Measurements from ENCODE around the gene AKR7A3.
"Not testable (repeated sequence)": the region's sequence is repeated elsewhere in the genome, so short reads cannot be mapped to it uniquely, and the experiment has no call there.

AKR7A3 gene

DNA sequence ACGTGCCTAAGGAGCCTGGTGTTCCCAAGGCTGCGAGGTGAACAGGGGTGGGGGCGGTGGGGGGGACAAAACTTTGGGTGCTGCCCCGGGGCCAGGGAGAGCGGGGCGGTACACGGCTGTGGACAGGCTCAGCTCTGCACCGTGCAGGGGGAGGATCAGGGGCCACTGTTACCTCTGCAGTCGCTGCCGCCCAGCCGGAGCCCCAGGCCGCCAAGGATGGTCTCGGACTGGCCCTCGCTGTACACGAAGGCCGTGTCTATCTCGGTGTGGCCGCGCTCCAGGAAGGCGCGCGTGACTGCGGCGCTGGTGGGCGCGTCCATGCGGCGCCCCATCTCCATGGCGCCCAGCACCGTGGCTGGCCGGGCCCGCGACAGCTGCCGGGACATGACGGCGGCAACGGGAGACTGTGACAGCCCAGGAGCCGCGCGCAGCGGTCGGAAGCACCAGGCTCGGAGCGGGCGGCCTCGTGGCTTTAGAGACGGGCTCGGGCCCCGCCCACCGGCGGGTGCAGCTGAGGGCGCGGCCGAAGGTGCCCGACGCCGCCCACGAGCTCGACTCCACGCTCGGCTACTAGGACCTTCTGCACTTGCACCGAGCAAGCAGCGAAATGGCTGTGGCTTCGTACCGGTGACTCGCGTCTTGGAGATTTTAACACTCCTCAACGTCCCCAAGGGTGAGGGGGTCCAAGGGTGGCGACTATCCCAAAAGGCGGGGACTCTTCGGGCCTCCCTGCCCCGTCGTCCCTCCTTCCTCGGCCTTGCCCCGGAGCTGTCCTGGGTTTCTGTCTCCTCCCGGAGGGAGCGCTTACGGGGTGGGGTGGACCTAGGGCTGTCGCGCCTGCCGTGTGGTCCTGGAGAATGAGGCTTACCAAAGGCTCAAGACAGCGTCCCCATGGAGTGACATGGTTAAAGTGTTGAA, at the start of gene AKR7A3:
TSS of gene AKR7A3 (minus strand) at position 447 of the 918 bp plus-strand sequence. CDS start at position 386, 61 bp downstream.
- H3K27me3 ChIP-seq (ENCODE audit: insufficient read depth, low read length); H3K9me3 ChIP-seq (ENCODE audit: low read length); H3K4me3 ChIP-seq (ENCODE audit: low read length); H3K4me1 ChIP-seq (ENCODE audit: insufficient read depth, low read length); H2AFZ ChIP-seq (ENCODE audit: low read depth, low read length); H3K36me3 ChIP-seq (ENCODE audit: insufficient read depth, low read length): not testable (repeated sequence)

DNA sequence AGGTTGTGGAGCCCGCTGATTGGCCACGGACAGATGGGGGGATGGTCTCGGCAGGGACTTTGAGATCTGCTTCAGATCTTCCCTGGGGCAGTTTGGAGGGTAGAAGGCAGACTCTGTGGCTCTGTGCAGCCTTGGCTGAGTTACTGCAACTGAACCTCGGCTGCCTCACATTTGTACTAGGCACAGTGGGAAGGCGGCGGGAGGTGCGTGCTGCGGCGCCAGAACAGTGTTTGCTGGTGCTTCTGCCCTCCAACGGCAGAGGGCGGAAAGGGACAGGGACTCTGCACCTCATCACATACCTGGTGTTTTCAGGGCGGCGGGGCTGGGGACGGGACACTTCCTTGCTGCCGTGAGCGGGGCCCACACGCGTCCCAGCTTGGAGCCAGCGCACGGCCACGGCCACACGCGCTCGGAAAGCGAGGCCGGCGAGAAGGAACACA, 49.8 kb upstream of the AKR7A3 start:
- Histone ChIP-seq H3K27me3 (ENCODE audit: insufficient read depth, low read length) (no peaks in the 10 kb centered on the region), H2AFZ (ENCODE audit: low read depth, low read length) (no peak overlapping the region), H3K4me3 (ENCODE audit: low read length) (no peak overlapping the region), H3K36me3 (ENCODE audit: insufficient read depth, low read length) (peaks cover 19% of the 10 kb centered on the region), H3K4me1 (ENCODE audit: insufficient read depth, low read length) (no peaks in the 10 kb centered on the region), H3K9me3 (ENCODE audit: low read length) (no peaks in the 10 kb centered on the region)

DNA sequence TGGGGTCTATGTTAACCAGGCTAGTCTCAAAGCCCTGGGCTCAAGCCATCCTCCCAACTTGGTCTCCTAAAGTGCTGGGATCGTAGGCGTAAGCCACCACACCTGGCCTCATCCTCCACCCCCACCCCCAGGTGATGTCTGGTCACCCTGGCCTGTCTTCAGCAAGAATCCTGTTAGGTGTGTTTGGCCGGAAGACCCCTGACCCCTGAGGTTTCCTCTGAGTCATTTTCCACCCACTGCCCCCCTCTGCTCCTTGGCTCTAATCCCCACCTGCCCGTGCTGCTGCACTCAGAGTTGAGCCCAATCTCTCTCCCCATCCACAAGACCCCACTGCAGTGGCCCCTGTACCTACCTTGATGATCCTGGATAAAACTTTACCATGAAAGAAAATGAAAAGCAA, 48.7 kb upstream of the AKR7A3 start:
- Histone ChIP-seq H3K36me3 (ENCODE audit: insufficient read depth, low read length) (peaks cover 15% of the 10 kb centered on the region), H3K9me3 (ENCODE audit: low read length) (no peaks in the 10 kb centered on the region), H3K4me1 (ENCODE audit: insufficient read depth, low read length) (no peaks in the 10 kb centered on the region), H3K27me3 (ENCODE audit: insufficient read depth, low read length) (no peaks in the 10 kb centered on the region), H2AFZ (ENCODE audit: low read depth, low read length) (no peak overlapping the region), H3K4me3 (ENCODE audit: low read length) (no peak overlapping the region)

DNA sequence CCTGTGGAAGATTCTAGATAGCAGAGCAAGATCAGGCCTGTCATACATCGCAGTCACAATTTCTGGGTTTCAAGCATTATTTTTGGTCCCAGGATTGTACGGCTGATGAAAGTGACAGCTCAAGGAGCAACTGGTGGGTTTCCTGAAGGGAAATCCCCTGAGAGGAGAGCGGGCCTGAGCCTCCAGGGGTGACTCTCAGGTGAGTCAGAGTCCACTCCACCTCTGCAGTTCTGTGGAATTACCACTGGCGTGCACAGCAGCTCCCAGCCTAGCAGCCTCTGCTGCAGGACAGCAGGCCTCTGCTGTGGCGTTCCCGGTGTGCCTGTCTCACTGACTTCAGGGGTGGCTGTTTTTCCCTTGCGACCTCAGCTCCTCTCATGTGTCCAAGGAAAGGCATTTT, 48.0 kb upstream of the AKR7A3 start:
- Histone ChIP-seq H3K36me3 (ENCODE audit: insufficient read depth, low read length) (peaks cover 16% of the 10 kb centered on the region), H3K4me1 (ENCODE audit: insufficient read depth, low read length) (no peaks in the 10 kb centered on the region), H3K4me3 (ENCODE audit: low read length) (no peak overlapping the region), H3K9me3 (ENCODE audit: low read length) (no peaks in the 10 kb centered on the region), H3K27me3 (ENCODE audit: insufficient read depth, low read length) (no peaks in the 10 kb centered on the region), H2AFZ (ENCODE audit: low read depth, low read length) (no peak overlapping the region)

DNA sequence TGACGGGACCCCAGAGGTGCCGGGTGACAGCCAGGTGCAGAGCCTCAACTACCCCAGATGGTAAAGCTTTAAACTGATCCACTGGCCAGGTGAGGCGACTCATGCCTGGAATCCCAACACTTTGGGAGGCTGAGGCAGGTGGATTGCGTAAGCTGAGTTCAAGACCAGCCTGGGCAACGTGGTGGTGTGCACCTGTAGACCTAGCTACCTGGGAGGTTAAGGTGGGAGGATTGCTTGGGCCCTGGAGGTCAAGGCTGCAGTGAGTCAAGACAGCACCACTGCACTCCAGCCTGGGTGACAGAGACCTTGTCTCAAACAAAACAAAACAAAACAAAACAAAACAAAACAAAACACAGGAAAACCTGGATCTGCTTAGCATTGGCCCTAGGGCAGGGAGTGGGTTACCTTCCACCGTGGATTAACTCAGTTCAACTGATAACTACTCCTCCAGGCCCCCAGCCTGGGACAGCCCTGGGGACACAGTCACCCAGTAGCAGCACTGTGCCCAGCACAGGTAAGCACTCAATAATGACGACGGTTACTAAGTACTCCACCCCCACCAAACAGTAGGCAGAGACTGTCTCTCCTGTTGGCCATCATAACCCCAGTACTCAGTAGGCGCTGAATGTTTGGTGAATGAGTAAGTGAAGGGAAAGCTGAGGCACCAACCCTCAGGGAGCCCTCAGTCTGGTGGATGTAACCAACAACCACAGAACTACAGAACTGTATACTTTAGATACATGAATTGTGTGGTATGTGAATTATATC, 45.2 kb upstream of the AKR7A3 start:
- Histone ChIP-seq H3K36me3 (ENCODE audit: insufficient read depth, low read length) (peaks cover 11% of the 10 kb centered on the region), H2AFZ (ENCODE audit: low read depth, low read length) (no peak overlapping the region), H3K4me1 (ENCODE audit: insufficient read depth, low read length) (no peaks in the 10 kb centered on the region), H3K4me3 (ENCODE audit: low read length) (no peak overlapping the region), H3K9me3 (ENCODE audit: low read length) (no peaks in the 10 kb centered on the region), H3K27me3 (ENCODE audit: insufficient read depth, low read length) (no peaks in the 10 kb centered on the region)

DNA sequence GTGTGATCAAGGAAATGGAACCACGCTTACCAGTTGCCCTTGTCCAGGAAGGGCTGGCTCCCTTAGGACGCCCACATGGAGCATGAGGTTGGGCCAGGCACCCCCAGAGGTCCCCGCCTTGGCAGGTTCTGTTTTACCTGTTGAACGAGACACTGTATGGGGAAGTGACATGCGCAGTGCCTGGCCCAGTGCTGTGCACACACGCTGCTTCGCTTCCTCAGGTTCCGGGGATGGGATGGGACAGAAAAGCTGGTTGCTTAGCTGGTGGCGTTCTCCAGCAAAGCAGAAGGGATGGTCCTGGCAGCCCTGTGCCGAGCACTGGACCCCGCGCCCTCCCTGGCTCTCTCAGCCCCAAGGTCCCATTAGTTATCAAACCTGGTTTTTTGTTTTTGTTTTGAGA, 44.3 kb upstream of the AKR7A3 start:
- Histone ChIP-seq H3K36me3 (ENCODE audit: insufficient read depth, low read length) (peaks cover 13% of the 10 kb centered on the region), H3K9me3 (ENCODE audit: low read length) (no peaks in the 10 kb centered on the region), H3K4me3 (ENCODE audit: low read length) (no peak overlapping the region), H2AFZ (ENCODE audit: low read depth, low read length) (no peak overlapping the region), H3K4me1 (ENCODE audit: insufficient read depth, low read length) (no peaks in the 10 kb centered on the region), H3K27me3 (ENCODE audit: insufficient read depth, low read length) (no peaks in the 10 kb centered on the region)

DNA sequence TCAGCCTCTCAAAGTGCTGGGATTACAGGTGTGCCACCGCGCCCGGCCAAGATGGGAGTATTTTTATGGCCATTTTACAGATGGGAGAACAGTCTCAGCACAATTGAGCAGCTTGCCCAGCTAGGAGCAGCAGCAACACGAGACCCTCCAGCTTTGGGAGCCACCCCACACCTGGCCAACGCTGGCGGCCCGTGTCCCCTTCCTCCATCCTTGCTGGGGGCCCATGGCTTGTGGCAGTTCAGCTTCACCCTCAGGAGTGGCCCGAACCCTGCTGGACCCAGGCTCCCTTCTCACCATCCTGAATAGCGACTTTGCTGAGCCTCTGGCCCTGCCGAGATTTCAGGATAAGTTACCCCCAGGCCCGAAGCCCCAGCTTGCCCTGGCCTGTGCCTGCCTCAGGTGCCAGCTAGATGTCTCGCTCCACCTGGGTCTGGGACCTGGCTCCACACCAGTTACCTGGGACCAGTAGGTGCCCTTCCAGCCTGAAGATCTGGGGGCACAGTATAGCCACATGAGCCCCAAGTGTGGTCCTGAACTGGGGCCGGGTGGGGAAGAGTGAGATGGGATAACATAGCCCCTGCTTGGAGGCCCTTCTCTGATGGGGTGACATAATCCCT, 42.8 kb upstream of the AKR7A3 start:
- no peaks in the 10 kb centered on the region for H3K4me1 ChIP-seq (ENCODE audit: insufficient read depth, low read length)
- H3K27me3 ChIP-seq (ENCODE audit: insufficient read depth, low read length) = no peaks in the 10 kb centered on the region
- H2AFZ ChIP-seq (ENCODE audit: low read depth, low read length) = no peak overlapping the region
- no peaks in the 10 kb centered on the region for H3K9me3 ChIP-seq (ENCODE audit: low read length)
- no peak overlapping the region for H3K4me3 ChIP-seq (ENCODE audit: low read length)
- peaks cover 26% of the 10 kb centered on the region for H3K36me3 ChIP-seq (ENCODE audit: insufficient read depth, low read length)

DNA sequence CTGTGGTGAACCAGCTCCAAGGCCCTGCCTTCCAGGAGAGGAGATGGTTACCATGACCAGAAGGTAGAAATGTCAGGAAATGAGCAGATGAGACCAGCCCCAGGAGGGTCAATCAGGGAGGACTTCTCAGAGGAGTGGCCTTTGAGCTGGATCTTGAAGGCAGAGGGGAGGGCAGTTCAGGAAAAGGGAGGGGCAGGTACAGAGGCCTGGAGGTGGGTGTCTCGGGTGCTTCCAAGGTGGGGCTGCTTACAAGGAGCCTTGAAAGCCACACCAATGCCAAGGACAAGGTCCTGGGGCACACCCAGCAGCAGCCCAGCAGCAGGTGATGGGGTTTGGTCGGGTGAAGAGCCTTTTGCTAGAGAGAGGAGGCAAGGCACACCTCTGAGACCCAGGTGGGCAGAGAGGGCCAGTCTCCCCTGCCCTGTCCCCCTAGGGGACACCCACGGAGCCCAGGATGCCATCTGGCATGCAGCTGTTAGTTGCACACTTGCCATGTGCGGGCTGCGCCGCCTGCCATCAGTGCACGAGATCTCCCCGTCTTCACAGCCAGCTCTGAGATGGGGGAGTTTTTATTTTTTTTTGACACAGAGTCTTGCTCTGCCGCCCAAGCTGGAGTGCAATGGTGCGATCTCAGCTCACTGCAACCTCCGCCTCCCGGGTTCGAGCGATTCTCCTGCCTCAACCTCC, 42.0 kb upstream of the AKR7A3 start:
- Histone ChIP-seq H3K4me3 (ENCODE audit: low read length) (no peak overlapping the region), H3K4me1 (ENCODE audit: insufficient read depth, low read length) (no peaks in the 10 kb centered on the region), H3K9me3 (ENCODE audit: low read length) (no peaks in the 10 kb centered on the region), H3K36me3 (ENCODE audit: insufficient read depth, low read length) (peaks cover 34% of the 10 kb centered on the region), H2AFZ (ENCODE audit: low read depth, low read length) (no peak overlapping the region), H3K27me3 (ENCODE audit: insufficient read depth, low read length) (no peaks in the 10 kb centered on the region)

DNA sequence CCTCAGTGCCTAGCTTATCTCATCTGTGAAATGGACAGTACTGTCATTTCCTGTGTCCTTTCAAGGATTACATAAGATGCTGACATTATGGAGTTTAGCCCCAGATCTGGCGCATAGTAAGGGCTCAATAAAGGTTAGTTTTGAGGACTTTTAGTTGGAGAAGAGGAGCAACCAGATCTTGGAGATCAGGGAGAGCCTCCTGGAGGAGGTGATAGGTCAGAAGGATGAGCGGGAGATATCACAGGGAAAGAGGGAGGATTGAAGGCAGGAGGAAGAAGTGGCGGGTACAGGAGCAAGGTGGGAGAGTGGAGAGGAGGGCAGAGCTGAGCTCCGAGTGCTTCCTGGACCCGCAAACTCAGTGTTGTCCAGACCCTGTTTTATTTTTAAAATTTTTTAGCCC, 41.0 kb upstream of the AKR7A3 start:
- H3K36me3 ChIP-seq (ENCODE audit: insufficient read depth, low read length) = peaks cover 38% of the 10 kb centered on the region
- no peaks in the 10 kb centered on the region for H3K9me3 ChIP-seq (ENCODE audit: low read length)
- H3K27me3 ChIP-seq (ENCODE audit: insufficient read depth, low read length) = no peaks in the 10 kb centered on the region
- H3K4me3 ChIP-seq (ENCODE audit: low read length) = no peak overlapping the region
- H2AFZ ChIP-seq (ENCODE audit: low read depth, low read length) = no peak overlapping the region
- H3K4me1 ChIP-seq (ENCODE audit: insufficient read depth, low read length) = no peaks in the 10 kb centered on the region

DNA sequence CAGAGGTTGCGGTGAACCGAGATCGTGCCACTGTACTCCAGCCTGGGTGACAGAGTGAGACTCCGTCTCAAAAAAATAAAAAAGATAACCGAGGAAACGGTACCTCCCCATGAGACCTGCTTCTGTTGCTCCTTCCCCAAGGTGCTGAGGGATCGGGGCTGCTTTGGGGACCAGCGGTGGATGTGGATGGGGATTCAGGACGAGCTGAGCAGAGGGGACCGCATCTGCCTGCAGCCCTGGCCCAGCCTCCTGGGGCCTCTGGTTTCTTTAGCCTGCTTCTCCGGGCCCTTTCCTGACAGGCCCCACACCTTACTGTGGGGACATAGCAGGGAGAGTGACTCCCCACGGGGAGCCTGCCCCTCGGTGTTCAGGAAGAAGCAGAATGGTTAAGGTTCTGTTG, 40.6 kb upstream of the AKR7A3 start:
- Histone ChIP-seq H3K27me3 (ENCODE audit: insufficient read depth, low read length) (no peaks in the 10 kb centered on the region), H3K9me3 (ENCODE audit: low read length) (no peaks in the 10 kb centered on the region), H3K4me3 (ENCODE audit: low read length) (no peak overlapping the region), H3K4me1 (ENCODE audit: insufficient read depth, low read length) (no peaks in the 10 kb centered on the region), H3K36me3 (ENCODE audit: insufficient read depth, low read length) (peaks cover 42% of the 10 kb centered on the region), H2AFZ (ENCODE audit: low read depth, low read length) (no peak overlapping the region)

DNA sequence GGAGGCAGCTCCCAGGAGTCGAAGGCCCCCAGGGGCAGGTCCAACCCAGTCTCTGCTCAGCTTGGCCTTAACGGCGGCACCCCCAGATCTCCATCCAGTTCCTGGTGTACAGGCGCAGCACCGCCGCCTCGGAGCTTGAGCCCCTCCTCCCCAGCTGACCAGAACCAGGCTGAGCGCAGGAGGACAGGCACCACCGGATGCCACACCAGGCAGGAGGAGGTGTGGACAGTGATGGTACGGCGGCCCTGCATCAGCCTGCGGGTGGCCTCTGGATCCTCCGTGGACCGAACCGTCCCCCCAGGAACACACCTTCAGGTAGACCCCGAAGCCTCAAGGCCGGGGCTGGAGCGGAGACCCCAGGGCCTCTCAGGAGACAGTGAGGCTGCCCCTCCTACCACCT, 39.9 kb upstream of the AKR7A3 start:
- Histone ChIP-seq H3K4me3 (ENCODE audit: low read length) (no peak overlapping the region), H2AFZ (ENCODE audit: low read depth, low read length) (no peak overlapping the region), H3K27me3 (ENCODE audit: insufficient read depth, low read length) (no peaks in the 10 kb centered on the region), H3K4me1 (ENCODE audit: insufficient read depth, low read length) (no peaks in the 10 kb centered on the region), H3K36me3 (ENCODE audit: insufficient read depth, low read length) (peaks cover 46% of the 10 kb centered on the region), H3K9me3 (ENCODE audit: low read length) (no peaks in the 10 kb centered on the region)

DNA sequence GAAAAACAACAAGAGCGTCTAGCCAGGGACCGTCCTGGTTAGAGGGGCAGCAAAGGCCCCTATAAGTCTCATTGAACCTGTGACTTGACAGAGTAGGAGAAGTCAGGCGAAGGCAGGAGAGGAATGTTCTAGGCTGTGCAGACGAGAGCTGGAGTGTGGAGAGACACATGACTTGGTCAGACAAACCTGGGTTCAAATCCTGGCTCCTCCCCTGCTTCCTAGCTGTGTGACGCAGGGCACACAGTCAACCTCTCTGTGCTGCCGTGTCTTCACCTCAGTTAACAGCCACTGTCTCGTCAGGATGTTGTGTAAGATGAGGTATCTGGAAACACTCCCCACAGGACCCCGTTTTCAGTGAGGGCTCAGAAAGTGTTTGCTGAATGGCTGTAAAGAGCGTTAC, 39.2 kb upstream of the AKR7A3 start:
- Histone ChIP-seq H2AFZ (ENCODE audit: low read depth, low read length) (no peak overlapping the region), H3K36me3 (ENCODE audit: insufficient read depth, low read length) (peaks cover 44% of the 10 kb centered on the region), H3K9me3 (ENCODE audit: low read length) (no peaks in the 10 kb centered on the region), H3K4me1 (ENCODE audit: insufficient read depth, low read length) (no peaks in the 10 kb centered on the region), H3K27me3 (ENCODE audit: insufficient read depth, low read length) (no peaks in the 10 kb centered on the region), H3K4me3 (ENCODE audit: low read length) (no peak overlapping the region)
